Astrocyte of the spinal cord (primary cell): ENCODE measurements around the gene LMO7.
A peak's percentile ranks its signal among the peaks of the same experiment; 100 is the strongest.

Experiments
- DNase-seq: peaks from one replicate; pipeline ENCODE4 v3.0.0; 2011; ENCODE audit warnings: low read depth, low spot score
- H3K4me3 ChIP-seq: 2 replicates; pipeline ENCODE4 v1.5.1; 2011; ENCODE audit warnings: low read depth, mild to moderate bottlenecking, low read length, moderate library complexity
- in situ Hi-C: cut with HindIII; loops from 2 replicates; pipeline ENCODE4 v1.10.0; 2017; ENCODE audit warnings: low sequenced_read_pairs
- TF ChIP-seq, protein P1 (sequence below): IDR thresholded peaks from 2 replicates; pipeline ENCODE4 v1.5.1; 2012; ENCODE audit warnings: low read depth, mild to moderate bottlenecking, low read length, inconsistent platforms

LMO7 gene

DNA sequence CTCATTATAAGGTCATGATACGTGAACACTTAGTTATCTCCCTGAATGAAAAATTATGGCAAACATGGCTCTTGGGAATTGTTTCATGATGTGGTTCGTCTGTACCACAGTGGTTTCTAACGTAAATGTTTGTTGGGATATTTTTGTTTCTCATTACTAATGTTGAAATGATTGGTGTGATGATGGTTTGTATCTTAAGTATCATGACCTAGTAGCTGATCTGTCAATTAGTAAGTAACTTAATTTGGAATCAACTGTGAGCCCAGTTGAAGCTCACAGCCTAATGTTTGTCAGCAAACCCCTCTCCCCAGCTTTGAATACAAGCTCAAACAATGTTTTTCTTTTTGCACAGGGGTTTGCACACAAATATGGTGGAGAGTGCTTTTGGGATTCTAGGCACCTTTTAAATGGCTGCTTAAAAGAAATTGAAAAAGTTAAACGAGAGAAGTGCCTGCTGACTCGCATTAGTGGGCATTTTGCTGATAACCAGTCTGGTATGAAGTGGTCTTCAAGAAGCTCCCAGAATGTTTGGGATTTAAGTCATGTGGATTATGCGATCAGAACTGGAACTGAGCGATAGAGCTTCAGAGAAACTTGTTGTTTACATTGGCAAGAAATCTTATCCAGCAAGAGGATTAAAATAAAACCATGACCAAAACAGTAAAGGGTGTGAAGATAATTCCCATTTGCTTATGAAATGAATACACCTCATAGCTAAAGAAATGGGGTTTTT is 68.2 kb downstream of the LMO7 start:
- TF ChIP-seq, protein P1, sequence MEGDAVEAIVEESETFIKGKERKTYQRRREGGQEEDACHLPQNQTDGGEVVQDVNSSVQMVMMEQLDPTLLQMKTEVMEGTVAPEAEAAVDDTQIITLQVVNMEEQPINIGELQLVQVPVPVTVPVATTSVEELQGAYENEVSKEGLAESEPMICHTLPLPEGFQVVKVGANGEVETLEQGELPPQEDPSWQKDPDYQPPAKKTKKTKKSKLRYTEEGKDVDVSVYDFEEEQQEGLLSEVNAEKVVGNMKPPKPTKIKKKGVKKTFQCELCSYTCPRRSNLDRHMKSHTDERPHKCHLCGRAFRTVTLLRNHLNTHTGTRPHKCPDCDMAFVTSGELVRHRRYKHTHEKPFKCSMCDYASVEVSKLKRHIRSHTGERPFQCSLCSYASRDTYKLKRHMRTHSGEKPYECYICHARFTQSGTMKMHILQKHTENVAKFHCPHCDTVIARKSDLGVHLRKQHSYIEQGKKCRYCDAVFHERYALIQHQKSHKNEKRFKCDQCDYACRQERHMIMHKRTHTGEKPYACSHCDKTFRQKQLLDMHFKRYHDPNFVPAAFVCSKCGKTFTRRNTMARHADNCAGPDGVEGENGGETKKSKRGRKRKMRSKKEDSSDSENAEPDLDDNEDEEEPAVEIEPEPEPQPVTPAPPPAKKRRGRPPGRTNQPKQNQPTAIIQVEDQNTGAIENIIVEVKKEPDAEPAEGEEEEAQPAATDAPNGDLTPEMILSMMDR = no peak
- no peak overlapping the region for H3K4me3 ChIP-seq
- peak; percentile 75 for DNase-seq
- in situ Hi-C loops = no loop called here

DNA sequence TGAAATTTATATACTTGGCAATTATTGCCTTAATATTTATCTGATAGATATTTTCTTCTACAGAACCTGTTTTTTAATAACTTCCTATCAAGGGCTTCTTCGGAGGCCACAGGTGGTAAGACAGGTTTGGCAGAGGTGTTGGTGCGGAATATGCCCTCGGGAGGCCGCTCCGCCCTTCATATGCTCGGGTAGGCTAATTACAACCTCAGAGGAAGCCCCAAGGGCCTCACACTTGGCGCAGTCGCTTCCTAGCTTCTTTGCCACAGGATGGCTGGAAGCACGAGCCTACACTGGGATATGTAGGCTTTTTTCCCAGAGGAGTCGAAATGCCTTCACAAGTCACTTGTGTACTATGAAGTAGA is 68.8 kb downstream of the LMO7 start:
- no peak overlapping the region for H3K4me3 ChIP-seq
- in situ Hi-C loops = no loop called here
- TF ChIP-seq, protein P1 = no peak
- DNase-seq = no peak

DNA sequence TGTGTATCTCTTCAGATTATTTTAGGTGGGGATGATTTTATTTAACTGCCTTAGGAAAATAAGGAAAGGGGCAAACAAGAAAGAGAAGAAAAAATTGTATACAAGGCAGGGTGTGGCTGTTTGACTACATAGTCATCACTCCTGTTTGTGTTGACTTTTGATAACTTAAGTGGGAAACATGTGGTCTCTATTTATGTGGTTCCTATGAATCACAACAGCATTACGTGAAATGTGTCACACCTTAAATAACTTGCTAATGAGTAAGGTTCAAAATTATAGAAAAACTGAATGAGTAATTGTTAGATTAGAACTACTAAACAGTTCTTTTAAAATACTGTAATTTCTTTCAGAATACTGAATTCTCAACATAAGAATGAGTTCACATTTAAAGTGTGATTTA is 69.3 kb downstream of the LMO7 start:
- no peak overlapping the region for H3K4me3 ChIP-seq
- TF ChIP-seq, protein P1 = no peak
- in situ Hi-C loops = no loop called here
- DNase-seq = peak; percentile 55

DNA sequence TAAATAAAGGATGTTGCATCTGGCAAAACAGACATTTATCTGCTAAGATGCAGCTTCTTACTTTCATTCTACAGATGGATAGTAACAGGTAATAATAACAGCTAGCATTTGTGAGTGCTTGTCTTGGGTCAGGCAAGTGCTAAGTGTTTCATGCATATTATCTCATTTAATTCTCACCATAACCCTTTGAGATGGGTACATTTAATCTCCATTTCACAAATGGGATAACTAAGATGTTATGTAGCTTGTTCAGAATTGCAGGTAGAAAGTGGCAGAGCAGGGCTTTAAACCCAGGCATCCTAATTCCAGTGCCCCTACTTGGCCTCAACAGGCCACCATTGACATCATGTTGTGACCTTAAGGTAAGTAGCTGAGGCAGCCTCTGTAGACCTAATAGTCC is 69.8 kb downstream of the LMO7 start:
- H3K4me3 ChIP-seq = no peak overlapping the region
- in situ Hi-C loops = no loop called here
- no peak for DNase-seq
- TF ChIP-seq, protein P1 = no peak

DNA sequence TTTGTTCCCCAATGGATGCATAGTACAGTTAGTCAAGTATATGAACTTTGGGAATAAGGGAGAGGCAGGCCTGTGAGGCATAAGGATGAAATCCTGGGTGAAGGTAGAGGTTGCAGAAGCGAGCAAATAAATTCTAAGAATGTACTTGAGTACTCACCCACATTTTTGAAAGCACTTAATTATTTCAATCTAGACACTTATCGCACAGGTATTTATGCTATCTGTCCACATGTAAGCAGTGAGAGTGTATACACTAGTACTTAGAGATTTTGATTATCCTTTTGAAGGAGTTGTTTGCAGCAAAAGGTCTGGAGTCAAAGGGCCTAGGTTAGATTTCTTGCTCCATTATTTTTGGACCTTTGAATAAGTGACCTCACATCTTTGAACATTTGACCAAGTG is 77.7 kb downstream of the LMO7 start:
- TF ChIP-seq, protein P1 = no peak
- DNase-seq = no peak
- in situ Hi-C loops = no loop called here
- H3K4me3 ChIP-seq = no peak overlapping the region

DNA sequence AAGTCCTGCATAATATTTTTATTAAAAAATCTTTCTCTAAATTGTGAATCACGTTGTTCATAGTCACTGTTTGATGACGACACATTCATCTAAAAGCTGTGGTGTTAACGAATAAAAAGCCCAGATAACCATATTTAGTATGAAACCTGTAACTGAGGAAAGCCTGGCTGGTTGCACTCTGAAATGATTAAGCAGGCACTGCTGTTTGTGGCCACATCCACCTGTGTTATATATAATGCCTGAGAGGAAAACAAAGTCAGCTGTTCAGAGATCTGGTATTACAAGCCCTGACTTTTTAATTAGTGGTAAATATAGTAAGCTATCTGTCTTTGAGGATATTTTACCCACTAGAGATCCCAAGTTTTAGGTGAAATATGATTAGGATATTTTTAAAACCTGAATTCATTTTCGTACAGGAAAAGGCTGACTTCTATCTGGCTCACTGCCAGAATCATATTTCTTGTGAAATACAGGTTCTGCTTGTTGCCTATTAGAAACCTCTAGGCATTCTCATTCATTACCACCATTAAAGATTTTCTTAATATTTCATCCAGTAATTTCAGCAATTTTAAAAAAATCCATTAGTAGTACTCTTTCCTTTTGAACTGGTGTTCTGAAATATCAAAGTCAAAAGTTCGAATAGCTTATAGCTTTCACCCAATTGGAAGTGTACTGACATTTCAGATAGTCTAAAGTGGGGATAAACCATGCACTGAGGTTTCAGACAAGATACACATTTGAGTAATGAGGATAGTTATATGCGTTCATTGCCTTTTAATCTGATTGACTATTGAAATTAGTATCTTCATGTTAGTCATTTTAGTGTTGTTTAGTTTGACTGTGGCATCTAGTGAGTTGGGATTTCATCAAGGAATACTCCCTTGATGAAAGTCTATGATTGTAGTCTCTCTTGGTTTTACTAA is 79.7 kb downstream of the LMO7 start:
- in situ Hi-C loops = no loop called here
- TF ChIP-seq, protein P1 = no peak
- peak; percentile 24 for DNase-seq
- H3K4me3 ChIP-seq = no peak overlapping the region
